Posterior vena cava (tissue), 2 donors: Measurements from ENCODE around the gene LEMD3. TPM values are rescaled to one million over a fixed set of nuclear protein-coding genes. Genes with fewer than 3 reads are reported as not detected.
A peak's percentile ranks its signal among the peaks of the same experiment; 100 is the strongest.

Experiments
- DNase-seq: peaks from one replicate; pipeline ENCODE4 v3.0.0-alpha.2; 2020; ENCODE audit warnings: low spot score
- intact Hi-C, 2 donors: fragments of 100-400 bp; cut with DNase I; formaldehyde crosslinking; loops; one replicate each; pipeline versions ENCODE4 v1.14.1 to v1.14.2; 2022 to 2023
- long read RNA-seq, 2 donors: library from polyadenylated mRNA; unstranded; transcript quantifications; one replicate each; pipeline ENCODE4 v2.0.0, GENCODE V29; 2020 to 2021
- total RNA-seq, 2 donors: library from RNA; stranded (reverse); fragmentation: NEBNext Ultra II Directional; extraction: Animal tissue kit (Norgen Biotek cat#: 25700); gene quantifications; one replicate each; pipeline ENCODE4 v1.2.1, GENCODE V29; 2021
- donor health status: DM: yes; HTN: yes; CAD: no.
- donor health status: DM: yes; HTN: yes; CAD: no.

The LEMD3 gene
- total RNA-seq, result 10 to 100 TPM; 23.9 to 27.2 TPM
- long read RNA-seq, donor 1, full-length matches to known transcripts, result 2 of 7 reads
- long read RNA-seq, donor 1, partial matches to known transcripts, result 1 of 7 reads
- long read RNA-seq, donor 1, other reads (novel, unspliced or antisense), result 4 of 7 reads
- long read RNA-seq, donor 2, partial matches to known transcripts, result 14 of 16 reads
- long read RNA-seq, donor 2, other reads (novel, unspliced or antisense), result 2 of 16 reads

DNA sequence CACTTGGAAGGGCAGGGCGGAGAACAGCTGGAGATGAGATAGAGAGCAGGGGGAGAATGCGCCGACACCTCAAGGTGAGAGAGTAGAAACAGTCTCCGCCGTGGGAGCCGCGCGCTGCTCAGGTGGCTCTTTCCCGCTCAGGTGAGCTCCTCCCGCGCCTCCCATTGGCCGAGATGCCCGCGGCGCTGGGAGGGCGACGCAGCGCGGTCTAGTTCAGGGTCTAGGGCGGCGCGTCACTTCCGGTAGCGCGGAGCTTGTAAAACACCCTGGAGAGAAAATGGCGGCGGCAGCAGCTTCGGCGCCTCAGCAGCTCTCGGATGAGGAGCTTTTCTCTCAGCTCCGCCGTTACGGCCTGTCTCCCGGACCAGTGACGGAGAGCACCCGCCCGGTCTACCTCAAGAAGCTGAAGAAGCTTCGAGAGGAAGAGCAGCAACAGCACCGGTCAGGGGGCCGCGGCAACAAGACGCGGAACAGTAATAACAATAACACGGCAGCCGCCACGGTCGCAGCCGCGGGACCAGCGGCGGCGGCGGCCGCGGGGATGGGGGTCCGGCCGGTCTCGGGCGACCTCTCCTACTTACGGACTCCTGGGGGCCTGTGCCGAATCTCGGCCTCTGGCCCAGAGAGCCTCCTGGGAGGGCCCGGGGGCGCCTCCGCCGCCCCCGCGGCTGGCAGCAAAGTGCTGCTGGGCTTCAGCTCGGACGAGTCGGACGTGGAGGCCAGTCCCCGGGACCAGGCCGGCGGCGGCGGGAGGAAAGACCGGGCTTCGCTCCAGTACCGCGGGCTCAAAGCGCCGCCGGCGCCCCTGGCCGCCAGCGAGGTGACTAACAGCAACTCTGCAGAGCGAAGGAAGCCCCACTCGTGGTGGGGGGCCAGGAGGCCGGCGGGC, at the start of gene LEMD3:
Gene LEMD3 (plus strand): TSS at position 264 of the 889 bp plus-strand sequence. CDS start 14 bp downstream, at position 278.
- intact Hi-C loops, result no loop called here

DNA sequence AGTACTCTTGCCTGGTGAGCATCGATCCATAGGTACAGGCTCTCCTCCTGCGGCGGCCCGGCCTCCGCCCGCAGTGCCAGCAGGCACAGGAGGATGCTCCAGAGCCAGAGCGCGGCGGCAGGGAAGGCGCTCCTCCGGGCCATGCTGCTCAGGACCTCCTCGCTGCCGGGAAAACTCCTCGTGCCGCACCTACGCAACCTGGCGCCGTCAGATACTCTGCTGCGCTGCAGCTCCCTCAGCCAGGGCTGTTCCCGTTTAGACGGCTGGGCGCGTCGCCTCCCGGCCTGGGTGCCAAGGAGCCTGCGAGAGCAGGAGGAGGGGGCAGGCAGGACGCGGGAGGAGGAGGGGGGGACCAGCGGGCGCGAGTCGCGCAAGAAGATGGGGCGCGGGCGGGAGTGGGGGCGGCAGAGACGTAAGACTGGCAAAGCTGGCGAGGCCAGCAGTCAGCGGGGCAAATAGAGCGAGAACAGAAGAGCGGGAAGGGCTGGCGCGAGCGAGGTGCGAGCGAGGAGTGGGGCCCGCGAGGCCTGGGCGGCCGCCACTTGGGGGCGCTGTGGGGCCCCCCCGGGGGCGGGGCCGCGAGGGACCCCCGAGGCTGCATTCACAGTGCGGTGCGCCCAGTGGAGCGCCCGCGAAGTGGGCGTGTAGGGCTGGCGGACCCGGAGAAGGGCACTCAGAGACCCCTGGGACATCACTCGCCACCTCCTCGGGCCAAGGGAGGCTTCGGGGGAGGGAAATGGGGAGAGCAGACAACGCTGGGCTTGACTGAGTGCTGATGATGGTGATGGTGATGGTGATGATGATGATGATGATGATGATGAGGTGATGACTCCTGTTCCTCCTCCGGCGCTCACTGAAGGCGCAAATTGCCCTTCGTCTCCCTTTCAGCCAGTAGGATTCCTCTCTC, 48.1 kb upstream of the LEMD3 start, which contains the start of gene WIF1:
Gene WIF1 (minus strand): TSS at position 257 of the 907 bp plus-strand sequence. CDS start 114 bp downstream, at position 143.
- DNase-seq, result peak; percentile 80
- intact Hi-C loops, result no loop called here

More for the DNA sequence above, at the start of gene LEMD3:
- peak; percentile 98 for DNase-seq

GRCh38 chr12:65121956-65122469, 47.4 kb upstream of the LEMD3 start:
- intact Hi-C loops, result no loop called here

DNA sequence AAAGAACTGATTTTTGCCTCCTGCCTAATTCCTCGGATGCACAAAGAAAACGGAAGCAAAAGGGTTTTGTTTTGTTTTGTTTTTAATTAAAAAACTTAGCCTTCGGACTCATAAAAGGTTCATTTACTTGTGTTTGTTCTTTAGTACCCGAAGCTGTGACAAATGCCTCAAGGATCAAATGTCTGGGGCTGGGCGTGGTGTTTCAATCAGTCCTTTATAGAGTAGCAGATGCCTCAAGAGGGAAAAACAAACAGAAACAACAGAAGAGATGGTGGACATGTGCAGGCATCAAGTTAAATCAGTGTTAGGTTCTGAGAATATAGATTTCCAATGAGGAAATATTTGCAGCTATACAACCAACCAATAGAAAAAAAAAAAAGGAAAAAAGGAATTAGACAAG, 46.7 kb upstream of the LEMD3 start:
- intact Hi-C loops, result no loop called here
- DNase-seq, result no peak

More at GRCh38 chr12:65121956-65122469, 47.4 kb upstream of the LEMD3 start:
- DNase-seq, result peak; percentile 64

GRCh38 chr12:65123435-65124063, 45.8 kb upstream of the LEMD3 start:
- DNase-seq, result no peak
- intact Hi-C loops, result no loop called here

- no peak for DNase-seq
- intact Hi-C loops, result no loop called here
These were observed 44.1 kb upstream of the LEMD3 start for GRCh38 chr12:65125247-65125646.

DNA sequence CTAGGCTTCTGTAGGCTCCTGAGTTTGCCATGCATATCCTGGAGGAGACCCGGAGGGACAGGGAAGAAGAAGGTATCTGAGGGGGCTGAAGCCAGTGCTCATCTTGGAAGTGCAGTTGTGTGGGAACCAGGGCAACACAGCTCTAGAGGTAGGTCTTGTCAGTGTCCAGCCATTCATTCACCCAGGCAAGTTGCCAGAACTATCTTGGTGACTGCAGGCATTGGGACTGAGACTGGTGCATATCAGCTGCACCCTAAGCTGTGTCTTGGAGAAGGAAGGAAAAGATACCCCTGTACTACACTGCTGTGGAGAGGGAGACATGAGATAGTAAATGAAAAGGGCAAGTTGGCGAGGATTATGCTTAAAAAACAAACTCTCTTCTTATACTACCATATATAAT, 43.4 kb upstream of the LEMD3 start:
- intact Hi-C loops, result no loop called here
- DNase-seq, result no peak

DNA sequence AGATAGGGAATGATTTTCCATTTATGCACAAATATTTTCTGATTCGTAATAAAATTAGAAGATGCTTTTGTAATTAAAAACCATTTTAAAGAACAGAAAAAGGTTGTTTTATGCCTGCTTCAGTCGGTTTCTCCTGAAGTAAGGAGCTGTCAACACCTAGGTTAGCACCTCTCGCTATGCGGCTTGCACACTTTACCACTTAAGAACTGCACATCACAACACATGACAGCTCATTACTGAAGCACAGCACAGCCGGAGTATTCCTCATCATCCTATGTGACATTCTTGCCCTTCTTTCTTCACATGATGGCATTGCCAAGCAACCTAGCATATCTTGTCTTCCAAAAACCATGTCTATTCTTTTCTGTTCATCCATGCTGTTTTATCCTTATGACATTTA, 42.9 kb upstream of the LEMD3 start:
- intact Hi-C loops, result no loop called here
- no peak for DNase-seq

DNA sequence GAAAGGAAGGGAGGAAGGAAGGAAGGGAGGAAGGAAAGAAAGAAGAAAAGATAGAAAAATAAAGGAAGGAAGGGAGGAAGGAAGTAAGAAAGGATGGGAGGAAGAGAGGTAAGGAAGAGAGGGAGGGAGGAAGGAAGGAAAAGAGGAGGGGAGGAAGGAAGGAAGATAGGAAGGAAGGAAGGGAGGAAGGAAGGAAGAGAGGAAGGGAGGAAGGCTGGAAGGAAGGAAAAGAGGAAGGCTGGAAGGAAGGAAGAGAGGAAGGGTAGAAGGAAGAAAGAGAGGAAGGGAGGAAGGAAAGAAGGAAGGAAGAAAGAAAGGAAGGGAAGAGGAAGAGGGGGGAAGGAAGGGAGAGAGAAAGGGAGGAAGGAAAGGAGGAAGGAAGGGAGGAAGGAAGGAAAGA, 35.5 kb upstream of the LEMD3 start:
- DNase-seq, result no peak

DNA sequence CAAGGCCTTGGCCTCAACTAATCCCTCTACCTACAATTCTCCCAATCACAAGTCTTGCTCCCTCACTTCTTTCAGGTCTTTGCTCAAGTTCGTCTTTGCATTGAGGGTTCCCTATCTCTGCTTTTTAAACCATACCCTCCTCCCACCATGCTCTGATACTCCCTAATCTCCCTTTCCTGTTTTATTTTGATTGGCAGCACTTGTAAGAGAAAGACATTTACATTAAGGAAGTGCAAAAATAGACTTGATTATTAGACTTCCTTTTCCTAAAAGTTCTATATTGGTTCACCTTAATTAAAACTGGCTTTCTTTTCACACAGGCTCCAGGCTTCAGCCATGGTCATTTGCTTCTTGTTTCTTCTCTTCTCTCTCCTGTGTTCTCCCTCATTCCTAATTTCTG, 30.0 kb upstream of the LEMD3 start:
- DNase-seq, result no peak
- intact Hi-C loops, result no loop called here

More for the DNA sequence above, 35.5 kb upstream of the LEMD3 start:
- intact Hi-C loops, result no loop called here

- no peak for DNase-seq
- intact Hi-C loops, result no loop called here
These were observed 28.6 kb upstream of the LEMD3 start for GRCh38 chr12:65140738-65141137.

- intact Hi-C loops, result no loop called here
- no peak for DNase-seq
These were observed 22.0 kb upstream of the LEMD3 start for GRCh38 chr12:65147312-65147905.

DNA sequence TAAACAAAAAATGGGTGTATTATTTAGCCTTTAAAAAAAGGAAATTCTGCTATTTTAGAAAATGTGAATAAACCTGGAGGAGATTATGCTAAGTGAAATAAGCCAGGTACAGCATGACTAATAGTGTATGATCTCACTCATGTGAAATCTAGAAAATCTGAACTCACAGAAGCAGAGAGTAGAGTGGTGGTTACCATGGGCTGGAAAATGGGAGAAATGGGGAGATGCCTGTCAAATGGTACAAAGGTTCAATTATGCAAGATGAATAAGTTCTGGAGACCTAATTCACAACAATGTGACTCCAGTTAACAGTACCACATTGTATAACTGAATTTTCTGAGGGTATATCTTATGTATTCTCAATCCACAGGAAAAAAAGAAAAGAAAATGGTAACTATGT, 17.4 kb upstream of the LEMD3 start:
- intact Hi-C loops, result loop anchor here in 1 of 2 donors (10.0 kb wide), 1 partner anchor 1187 kb away; no protein-coding TSS in a partner anchor
- no peak for DNase-seq

GRCh38 chr12:65152596-65152995, 16.8 kb upstream of the LEMD3 start:
- intact Hi-C loops, result loop anchor here in 1 of 2 donors (10.0 kb wide), 1 partner anchor 1188 kb away; no protein-coding TSS in a partner anchor
- no peak for DNase-seq

- intact Hi-C loops, result loop anchor here in 1 of 2 donors (10.0 kb wide), 1 partner anchor 1191 kb away; no protein-coding TSS in a partner anchor
These were observed 13.6 kb upstream of the LEMD3 start for GRCh38 chr12:65155784-65156183.

GRCh38 chr12:65156366-65156841, 13.0 kb upstream of the LEMD3 start:
- DNase-seq, result no peak
- intact Hi-C loops, result loop anchor here in 1 of 2 donors (10.0 kb wide), 1 partner anchor 1192 kb away; no protein-coding TSS in a partner anchor

More at GRCh38 chr12:65155784-65156183, 13.6 kb upstream of the LEMD3 start:
- DNase-seq, result no peak

GRCh38 chr12:65157091-65157490, 12.3 kb upstream of the LEMD3 start:
- intact Hi-C loops, result loop anchor here in 1 of 2 donors (10.0 kb wide), 1 partner anchor 1192 kb away; no protein-coding TSS in a partner anchor
- DNase-seq, result no peak

GRCh38 chr12:65162609-65163008, 6.8 kb upstream of the LEMD3 start:
- DNase-seq, result no peak
- intact Hi-C loops, result no loop called here
